Measurements from ENCODE around the gene CAMK2G.

CAMK2G gene

DNA sequence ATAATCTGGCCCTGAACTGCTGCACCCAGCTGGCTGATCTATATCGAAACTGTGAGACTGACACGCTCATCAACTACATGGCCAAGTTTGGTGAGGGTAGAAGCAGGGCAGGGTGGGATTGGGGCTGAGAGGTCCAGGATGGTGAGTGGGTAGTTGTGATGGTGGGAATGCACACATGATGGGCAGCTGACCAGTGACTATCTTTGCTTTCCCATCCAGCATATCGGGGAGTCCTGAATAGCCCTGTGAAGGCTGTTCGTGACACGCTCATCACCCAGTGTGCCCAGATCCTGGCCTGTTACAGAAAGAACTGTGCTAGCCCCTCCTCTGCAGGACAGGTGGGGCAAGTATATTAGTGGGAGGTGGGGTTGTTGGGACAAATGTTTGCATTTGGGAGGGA lies 105.0 kb downstream of the CAMK2G start:
- no peak for DNase-seq (ENCODE audit: low spot score)

DNA sequence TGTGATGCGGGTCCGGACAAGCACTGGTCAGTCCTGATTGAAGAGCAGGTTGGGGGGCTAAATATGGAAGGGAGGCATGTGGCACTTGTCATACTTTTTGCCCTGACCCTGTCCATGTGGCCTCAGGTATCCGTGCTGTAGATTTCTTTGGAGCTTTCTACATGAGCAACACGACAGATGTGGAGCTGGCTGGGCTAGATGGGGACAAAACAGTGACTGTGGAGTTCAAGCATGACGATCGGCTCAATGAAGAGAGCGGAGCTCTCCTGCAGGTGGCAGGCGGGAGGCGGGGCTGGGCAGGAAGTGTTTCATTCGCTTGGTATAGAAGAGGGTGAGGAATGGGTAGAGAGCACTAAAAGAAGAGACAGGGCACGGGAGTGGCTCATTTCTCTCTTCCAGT lies 105.5 kb downstream of the CAMK2G start:
- DNase-seq (ENCODE audit: low spot score): no peak

DNA sequence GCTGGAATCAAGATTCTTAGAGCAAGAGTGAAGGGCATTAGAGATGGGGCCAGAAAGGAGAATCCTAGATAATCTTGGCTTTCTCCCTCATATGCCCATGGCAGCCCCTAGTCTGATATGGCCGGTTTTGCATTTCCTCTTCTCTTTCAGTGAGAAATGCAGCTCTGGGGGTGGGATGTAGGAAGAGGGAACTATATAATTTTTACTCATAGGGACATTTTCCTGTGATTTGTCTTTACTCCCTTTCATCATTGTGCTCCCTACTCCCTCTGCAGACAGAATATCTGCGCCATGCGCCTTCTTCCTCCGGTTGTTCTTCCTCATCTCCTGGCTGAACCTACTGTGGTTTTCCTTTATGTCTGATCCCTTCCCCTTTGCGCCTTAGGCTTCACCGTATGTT lies 109.3 kb downstream of the CAMK2G start:
- DNase-seq (ENCODE audit: low spot score): no peak

DNA sequence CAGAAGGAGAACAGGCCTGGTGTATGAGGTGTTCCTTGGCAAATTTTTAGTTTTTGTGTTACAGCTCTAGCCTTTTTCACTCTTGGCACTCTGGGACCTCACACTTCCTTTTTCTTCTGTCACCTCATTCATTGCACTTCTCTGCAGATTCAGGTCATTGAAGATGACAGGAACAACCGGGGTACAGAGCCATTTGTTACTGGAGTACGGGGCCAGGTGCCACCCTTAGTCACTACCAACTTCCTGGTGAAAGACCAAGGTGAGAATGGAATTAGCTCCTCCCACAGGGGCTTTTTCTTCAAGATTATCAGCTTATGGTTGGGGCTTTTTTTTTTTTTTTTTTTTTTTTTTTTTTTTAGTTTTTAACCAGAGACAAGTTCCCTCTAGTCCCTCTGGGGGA lies 111.0 kb downstream of the CAMK2G start:
- no peak for DNase-seq (ENCODE audit: low spot score)

- DNase-seq (ENCODE audit: low spot score): no peak
Observed at GRCh38 chr10:73762915-73763314, 111.4 kb downstream of the CAMK2G start.

Data from cerebellar cortex (tissue), 1 donor.